CD8-positive, alpha-beta memory T cell (primary cell): ENCODE data around the gene RAB5IF. TPM values are rescaled to one million over a fixed set of nuclear protein-coding genes. Genes with fewer than 3 reads are reported as not detected.
"Not testable (repeated sequence)": the region's sequence is repeated elsewhere in the genome, so short reads cannot be mapped to it uniquely, and the experiment has no call there.

ENCODE experiments used
- CTCF ChIA-PET: fragments of 350-600 bp; sonication (Branson Sonifier 250); formaldehyde crosslinking; loops from one replicate; lab custom pipeline; 2021; ENCODE audit warnings: antibody characterized with exemption; lab: Charles Lee
- POLR2A ChIA-PET: fragments of 350-600 bp; sonication (Branson Sonifier 250); formaldehyde crosslinking; loops from one replicate; lab custom pipeline; 2021; ENCODE audit warnings: antibody characterized with exemption; lab: Charles Lee
- DNase-seq, 5 donors: peaks; one replicate each; pipeline versions ENCODE4 v3.0.0 to v3.0.0-alpha.2; 2020 to 2022; ENCODE audit warnings: mixed read lengths in 1 of 5
- H3K27ac ChIP-seq: one replicate; pipeline ENCODE4 v1.7.0; 2013; ENCODE audit warnings: low read depth, mild to moderate bottlenecking, low read length, moderate library complexity
- H3K27me3 ChIP-seq: 2 replicates; pipeline ENCODE4 v1.7.0; 2013; ENCODE audit warnings: low read length, mild to moderate bottlenecking; ENCODE audit not compliant: insufficient read depth, poor library complexity, severe bottlenecking
- H3K36me3 ChIP-seq: 2 replicates; pipeline ENCODE4 v1.7.0; 2013; ENCODE audit warnings: mild to moderate bottlenecking, low read length, moderate library complexity; ENCODE audit not compliant: insufficient read depth
- H3K4me1 ChIP-seq: 2 replicates; pipeline ENCODE4 v1.7.0; 2013; ENCODE audit warnings: mild to moderate bottlenecking, low read length, moderate library complexity; ENCODE audit not compliant: insufficient read depth
- H3K4me3 ChIP-seq: 2 replicates; pipeline ENCODE4 v1.7.0; 2013; ENCODE audit warnings: mild to moderate bottlenecking, low read length
- H3K9me3 ChIP-seq: 2 replicates; pipeline ENCODE4 v1.7.0; 2013; ENCODE audit warnings: mild to moderate bottlenecking, low read length
- H3K27ac Mint-ChIP-seq, 8 donors: one replicate each; pipeline ENCODE4 v1.8.0; 2020 to 2021; ENCODE audit warnings: mixed read lengths in 8 of 8, mild to moderate bottlenecking in 6 of 8, inconsistent platforms in 3 of 8, moderate library complexity in 3 of 8
- H3K27me3 Mint-ChIP-seq, 2 donors: one replicate each; pipeline ENCODE4 v1.8.0; 2020 to 2021; ENCODE audit warnings: mixed read lengths in 2 of 2, mild to moderate bottlenecking in 1 of 2, moderate library complexity in 1 of 2
- H3K36me3 Mint-ChIP-seq, 3 donors: one replicate each; pipeline ENCODE4 v1.8.0; 2020 to 2021; ENCODE audit warnings: mixed read lengths in 3 of 3, inconsistent platforms in 1 of 3, mild to moderate bottlenecking in 1 of 3
- H3K4me1 Mint-ChIP-seq, 3 donors: one replicate each; pipeline ENCODE4 v1.8.0; 2020 to 2021; ENCODE audit warnings: mixed read lengths in 3 of 3, inconsistent platforms in 1 of 3, mild to moderate bottlenecking in 1 of 3
- H3K4me3 Mint-ChIP-seq, 7 donors: one replicate each; pipeline ENCODE4 v1.8.0; 2020 to 2021; ENCODE audit warnings: mixed read lengths in 7 of 7, mild to moderate bottlenecking in 6 of 7, moderate library complexity in 4 of 7, inconsistent platforms in 2 of 7
- H3K9me3 Mint-ChIP-seq, 5 donors: one replicate each; pipeline ENCODE4 v1.8.0; 2020 to 2022; ENCODE audit warnings: mixed read lengths in 5 of 5, mild to moderate bottlenecking in 3 of 5, moderate library complexity in 2 of 5, inconsistent platforms in 1 of 5
- polyA plus RNA-seq: library from polyadenylated mRNA; unstranded; fragments of 300-500 nt; fragmentation: Illumina TruSeq; gene quantifications from one replicate; pipeline ENCODE4 v1.2.3, GENCODE V29; 2021
- total RNA-seq, 2 experiments: library from RNA; stranded (reverse); gene quantifications; one replicate each; pipeline ENCODE4 v1.2.3, GENCODE V29; 2021

Gene RAB5IF
- total RNA-seq = 100 to 1,000 TPM; 159 to 173 TPM
- polyA plus RNA-seq = 180 TPM

- Histone ChIP-seq H3K36me3 (peaks cover 19% of the 10 kb centered on the region), H3K27me3 (no peaks in the 10 kb centered on the region), H3K4me1 (peaks cover 27% of the 10 kb centered on the region), H3K9me3 (no peaks in the 10 kb centered on the region), H3K4me3 (peak within 1 kb of the TSS; percentile 65), H3K27ac (peak within 1 kb of the TSS; percentile 88)
- Mint-ChIP-seq H3K9me3 (no peaks in the 10 kb centered on the region), H3K27me3 (peaks cover 0 to 1% of the 10 kb centered on the region in 2 donors), H3K4me3 (peak within 1 kb of the TSS; percentile 97 to 99 (median 98)), H3K4me1 (peaks cover 23 to 43% (median 34%) of the 10 kb centered on the region in 3 donors), H3K27ac (peak within 1 kb of the TSS; percentile 97 to 99 (median 98)), H3K36me3 (peaks cover 0 to 46% (median 0%) of the 10 kb centered on the region in 3 donors)
- peak; percentile 98 to 100 (median 99) for DNase-seq
- POLR2A ChIA-PET = interaction anchor here (0.6 to 3.3 kb wide), 18 partner anchors 8 to 143 kb away, joined by 3 to 49 read pairs (median 5); partner anchors contain the start of genes SLA2 and TGIF2
- CTCF ChIA-PET = interaction anchor here (0.6 to 3.9 kb wide), 28 partner anchors 9 to 288 kb away, joined by 3 to 59 read pairs (median 5); partner anchors contain the start of genes NDRG3, SLA2 and TGIF2
These were observed at the start of gene RAB5IF for GRCh38 chr20:36605399-36606157. Gene RAB5IF (plus strand): TSS chr20:36605779. CDS start chr20:36605952, 173 bp downstream.

- Histone ChIP-seq H3K27ac (no peak overlapping the region), H3K27me3 (no peaks in the 10 kb centered on the region), H3K9me3 (peaks cover 7% of the 10 kb centered on the region), H3K36me3 (no peaks in the 10 kb centered on the region), H3K4me1 (peaks cover 7% of the 10 kb centered on the region), H3K4me3 (no peak overlapping the region)
- peaks cover 0 to 2% (median 1%) of the 10 kb centered on the region in 3 donors for H3K36me3 Mint-ChIP-seq
- CTCF ChIA-PET = interaction anchor here (0.9 kb wide), 1 partner anchor 11 kb away, joined by 3 read pairs; the partner anchor contains the start of gene TGIF2
- H3K27me3 Mint-ChIP-seq = peaks cover 0 to 1% of the 10 kb centered on the region in 2 donors
- DNase-seq = no peak
- peak overlapping the region in 2 of 8 donors; percentile 28 to 68 for H3K27ac Mint-ChIP-seq
- peaks cover 3 to 16% (median 9%) of the 10 kb centered on the region in 5 donors for H3K9me3 Mint-ChIP-seq
- H3K4me1 Mint-ChIP-seq = peaks cover 20 to 21% (median 21%) of the 10 kb centered on the region in 3 donors
- no peak overlapping the region for H3K4me3 Mint-ChIP-seq
- POLR2A ChIA-PET = no interaction called here
These were observed 42.9 kb upstream of the RAB5IF start for GRCh38 chr20:36562724-36563123.

- peaks cover 0 to 1% of the 10 kb centered on the region in 2 donors for H3K27me3 Mint-ChIP-seq
- POLR2A ChIA-PET = no interaction called here
These were observed 42.2 kb upstream of the RAB5IF start for GRCh38 chr20:36563374-36563773.

GRCh38 chr20:36564078-36564725, 41.4 kb upstream of the RAB5IF start:
- H3K4me3 ChIP-seq, H3K4me1 ChIP-seq, CTCF ChIA-PET, H3K36me3 ChIP-seq, H3K9me3 ChIP-seq, H3K27me3 Mint-ChIP-seq, POLR2A ChIA-PET, H3K36me3 Mint-ChIP-seq, H3K27ac ChIP-seq, H3K27me3 ChIP-seq: not testable (repeated sequence)
- peak in 1 of 5 donors; percentile 64 for DNase-seq
- Mint-ChIP-seq H3K27ac (peak overlapping the region; percentile 28 to 97 (median 90)), H3K9me3 (peaks cover 3 to 16% (median 9%) of the 10 kb centered on the region in 5 donors), H3K4me1 (peaks cover 20 to 21% (median 21%) of the 10 kb centered on the region in 3 donors), H3K4me3 (peak overlapping the region in 1 of 7 donors; percentile 25)

More at GRCh38 chr20:36563374-36563773, 42.2 kb upstream of the RAB5IF start:
- H3K9me3 ChIP-seq = peaks cover 7% of the 10 kb centered on the region
- Mint-ChIP-seq H3K4me1 (peaks cover 20 to 21% (median 21%) of the 10 kb centered on the region in 3 donors), H3K4me3 (no peak overlapping the region), H3K36me3 (peaks cover 0 to 2% (median 1%) of the 10 kb centered on the region in 3 donors), H3K27ac (peak overlapping the region in 5 of 8 donors; percentile 28 to 93 (median 86)), H3K9me3 (peaks cover 3 to 16% (median 9%) of the 10 kb centered on the region in 5 donors)
- CTCF ChIA-PET = no interaction called here
- no peak overlapping the region for H3K27ac ChIP-seq
- no peaks in the 10 kb centered on the region for H3K27me3 ChIP-seq
- no peaks in the 10 kb centered on the region for H3K36me3 ChIP-seq
- DNase-seq = no peak
- peaks cover 7% of the 10 kb centered on the region for H3K4me1 ChIP-seq
- no peak overlapping the region for H3K4me3 ChIP-seq

GRCh38 chr20:36564726-36565121, 40.9 kb upstream of the RAB5IF start:
- POLR2A ChIA-PET = interaction anchor here (0.6 kb wide), 1 partner anchor 9 kb away, joined by 3 read pairs; the partner anchor contains the start of gene TGIF2
- H3K36me3 ChIP-seq, H3K4me3 ChIP-seq, H3K27me3 Mint-ChIP-seq, CTCF ChIA-PET, H3K4me1 ChIP-seq, H3K27me3 ChIP-seq, H3K9me3 ChIP-seq, H3K36me3 Mint-ChIP-seq, H3K27ac ChIP-seq: not testable (repeated sequence)
- DNase-seq = peak in 2 of 5 donors; percentile 8 to 72
- peak overlapping the region in 7 of 8 donors; percentile 28 to 92 (median 83) for H3K27ac Mint-ChIP-seq
- H3K4me3 Mint-ChIP-seq = peak overlapping the region in 3 of 7 donors; percentile 1 to 43 (median 30)
- peaks cover 3 to 16% (median 9%) of the 10 kb centered on the region in 5 donors for H3K9me3 Mint-ChIP-seq
- peaks cover 20 to 21% (median 21%) of the 10 kb centered on the region in 3 donors for H3K4me1 Mint-ChIP-seq

- H3K9me3 ChIP-seq = peaks cover 7% of the 10 kb centered on the region
- Mint-ChIP-seq H3K4me3 (peak overlapping the region in 1 of 7 donors; percentile 15), H3K9me3 (peaks cover 3 to 16% (median 9%) of the 10 kb centered on the region in 5 donors), H3K36me3 (peaks cover 0 to 2% (median 1%) of the 10 kb centered on the region in 3 donors), H3K4me1 (peaks cover 20 to 21% (median 21%) of the 10 kb centered on the region in 3 donors), H3K27me3 (peaks cover 0 to 1% of the 10 kb centered on the region in 2 donors), H3K27ac (peak overlapping the region in 3 of 8 donors; percentile 28 to 92 (median 83))
- CTCF ChIA-PET = interaction anchor here (0.8 kb wide), 1 partner anchor 23 kb away, joined by 4 read pairs; no protein-coding TSS in a partner anchor
- no peak overlapping the region for H3K4me3 ChIP-seq
- H3K4me1 ChIP-seq = peaks cover 7% of the 10 kb centered on the region
- no peaks in the 10 kb centered on the region for H3K36me3 ChIP-seq
- no peaks in the 10 kb centered on the region for H3K27me3 ChIP-seq
- DNase-seq = no peak
- no peak overlapping the region for H3K27ac ChIP-seq
- POLR2A ChIA-PET = no interaction called here
These were observed 40.1 kb upstream of the RAB5IF start for GRCh38 chr20:36565520-36565919.

GRCh38 chr20:36569847-36570429, 35.6 kb upstream of the RAB5IF start:
- H3K27me3 ChIP-seq = no peaks in the 10 kb centered on the region
- Mint-ChIP-seq H3K36me3 (peaks cover 0 to 4% (median 1%) of the 10 kb centered on the region in 3 donors), H3K4me3 (no peak overlapping the region), H3K27me3 (peaks cover 0 to 3% of the 10 kb centered on the region in 2 donors), H3K27ac (peak overlapping the region in 6 of 8 donors; percentile 12 to 98 (median 57)), H3K9me3 (peaks cover under 1 to 11% (median 4%) of the 10 kb centered on the region in 5 donors), H3K4me1 (peaks cover 17 to 23% (median 21%) of the 10 kb centered on the region in 3 donors)
- no peak overlapping the region for H3K4me3 ChIP-seq
- ChIA-PET CTCF (interaction anchor here (1.8 kb wide), 1 partner anchor 35 kb away, joined by 6 read pairs; the partner anchor contains the start of gene RAB5IF), POLR2A (no interaction called here)
- DNase-seq = no peak
- H3K4me1 ChIP-seq = peaks cover 15% of the 10 kb centered on the region
- H3K9me3 ChIP-seq = peaks cover 7% of the 10 kb centered on the region
- H3K36me3 ChIP-seq = no peaks in the 10 kb centered on the region
- H3K27ac ChIP-seq = no peak overlapping the region
